ENCODE results near the gene HPCAL4.

The HPCAL4 gene

GRCh38 chr1:39652105-39652504 is 39.1 kb downstream of the HPCAL4 start:
- TF ChIP-seq, protein P1, sequence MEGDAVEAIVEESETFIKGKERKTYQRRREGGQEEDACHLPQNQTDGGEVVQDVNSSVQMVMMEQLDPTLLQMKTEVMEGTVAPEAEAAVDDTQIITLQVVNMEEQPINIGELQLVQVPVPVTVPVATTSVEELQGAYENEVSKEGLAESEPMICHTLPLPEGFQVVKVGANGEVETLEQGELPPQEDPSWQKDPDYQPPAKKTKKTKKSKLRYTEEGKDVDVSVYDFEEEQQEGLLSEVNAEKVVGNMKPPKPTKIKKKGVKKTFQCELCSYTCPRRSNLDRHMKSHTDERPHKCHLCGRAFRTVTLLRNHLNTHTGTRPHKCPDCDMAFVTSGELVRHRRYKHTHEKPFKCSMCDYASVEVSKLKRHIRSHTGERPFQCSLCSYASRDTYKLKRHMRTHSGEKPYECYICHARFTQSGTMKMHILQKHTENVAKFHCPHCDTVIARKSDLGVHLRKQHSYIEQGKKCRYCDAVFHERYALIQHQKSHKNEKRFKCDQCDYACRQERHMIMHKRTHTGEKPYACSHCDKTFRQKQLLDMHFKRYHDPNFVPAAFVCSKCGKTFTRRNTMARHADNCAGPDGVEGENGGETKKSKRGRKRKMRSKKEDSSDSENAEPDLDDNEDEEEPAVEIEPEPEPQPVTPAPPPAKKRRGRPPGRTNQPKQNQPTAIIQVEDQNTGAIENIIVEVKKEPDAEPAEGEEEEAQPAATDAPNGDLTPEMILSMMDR (IDR thresholded peaks at IDR 0.05; ENCODE audit: unreplicated experiment in 3 of 3) = no peak
- Mint-ChIP-seq H3K27ac (peak overlapping the region in 1 of 3 experiments; percentile 69), H3K4me3 (no peak overlapping the region), H3K36me3 (ENCODE audit: low read depth) (no peaks in the 10 kb centered on the region), H3K4me1 (peaks cover 57% of the 10 kb centered on the region), H3K27me3 (ENCODE audit: low read depth) (peaks cover 13% of the 10 kb centered on the region), H3K9me3 (no peaks in the 10 kb centered on the region)

GRCh38 chr1:39650431-39650830 is 40.8 kb downstream of the HPCAL4 start:
- peaks cover 10% of the 10 kb centered on the region for H3K27me3 Mint-ChIP-seq (ENCODE audit: low read depth)
- no peak overlapping the region for H3K4me3 Mint-ChIP-seq
- H3K4me1 Mint-ChIP-seq = peaks cover 74% of the 10 kb centered on the region
- no peaks in the 10 kb centered on the region for H3K9me3 Mint-ChIP-seq
- no peaks in the 10 kb centered on the region for H3K36me3 Mint-ChIP-seq (ENCODE audit: low read depth)
- peak overlapping the region in 2 of 3 experiments; percentile 80 to 82 for H3K27ac Mint-ChIP-seq
- TF ChIP-seq, protein P1 (IDR thresholded peaks at IDR 0.05; ENCODE audit: unreplicated experiment in 3 of 3) = no peak

DNA sequence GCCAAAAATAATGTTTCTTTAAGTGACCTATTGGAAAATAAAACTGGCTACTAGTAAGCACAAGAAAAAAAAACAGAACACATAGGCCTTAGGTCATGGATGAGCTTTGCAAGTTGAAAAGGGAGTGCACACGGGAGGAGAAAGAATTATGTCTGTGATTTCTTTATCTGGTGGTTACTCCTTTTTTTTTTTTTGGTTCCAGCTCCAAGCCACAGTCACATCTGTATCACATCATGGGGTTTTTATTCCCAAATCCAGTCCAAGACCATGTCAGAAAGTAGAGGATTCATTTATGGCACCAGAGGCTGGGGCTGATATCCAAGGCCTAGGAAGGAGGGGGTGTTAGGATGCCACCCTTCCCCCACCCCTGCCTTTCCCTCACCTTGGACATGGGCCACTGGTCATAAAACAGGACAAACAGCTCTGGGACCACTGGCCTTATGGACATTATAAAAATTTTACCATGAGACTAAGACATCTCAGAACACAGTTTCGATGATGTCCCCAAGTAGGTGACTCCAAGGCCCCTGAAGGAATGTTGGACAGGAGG is 41.5 kb downstream of the HPCAL4 start:
- peaks cover 10% of the 10 kb centered on the region for H3K27me3 Mint-ChIP-seq (ENCODE audit: low read depth)
- no peaks in the 10 kb centered on the region for H3K9me3 Mint-ChIP-seq
- peak overlapping the region; percentile 71 to 82 (median 80) for H3K27ac Mint-ChIP-seq
- peak overlapping the region in 1 of 3 experiments; percentile 3 for H3K4me3 Mint-ChIP-seq
- peaks cover 81% of the 10 kb centered on the region for H3K4me1 Mint-ChIP-seq
- no peaks in the 10 kb centered on the region for H3K36me3 Mint-ChIP-seq (ENCODE audit: low read depth)
- TF ChIP-seq, protein P1 (IDR thresholded peaks at IDR 0.05; ENCODE audit: unreplicated experiment in 3 of 3) = no peak

- H3K4me3 Mint-ChIP-seq = no peak overlapping the region
- H3K27ac Mint-ChIP-seq = peak overlapping the region; percentile 67 to 91 (median 76)
- peaks cover 83% of the 10 kb centered on the region for H3K4me1 Mint-ChIP-seq
- no peaks in the 10 kb centered on the region for H3K9me3 Mint-ChIP-seq
- peaks cover 4% of the 10 kb centered on the region for H3K27me3 Mint-ChIP-seq (ENCODE audit: low read depth)
- H3K36me3 Mint-ChIP-seq (ENCODE audit: low read depth) = no peaks in the 10 kb centered on the region
- TF ChIP-seq, protein P1 (IDR thresholded peaks at IDR 0.05; ENCODE audit: unreplicated experiment in 3 of 3) = no peak
Observed at GRCh38 chr1:39648496-39648895, 42.7 kb downstream of the HPCAL4 start.

DNA sequence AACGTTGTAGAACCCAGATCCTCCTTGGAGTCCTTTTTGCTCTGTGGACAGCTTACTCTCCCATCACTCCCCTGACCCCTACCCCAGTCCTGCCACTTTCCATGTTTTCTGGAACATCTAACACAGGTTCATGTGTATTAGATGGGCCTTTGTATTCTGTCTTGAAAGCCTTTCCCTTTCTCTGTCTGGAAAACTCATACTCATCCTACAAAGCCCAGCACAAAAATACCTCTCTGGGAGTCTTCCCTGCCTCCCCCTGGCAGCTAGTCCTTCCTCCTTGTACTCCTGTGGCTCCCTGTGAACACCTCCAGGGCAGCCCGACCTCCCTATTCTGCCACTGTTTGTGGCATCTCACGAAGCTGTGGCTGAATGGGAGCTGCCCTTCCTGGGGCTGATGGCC is 44.0 kb downstream of the HPCAL4 start:
- Mint-ChIP-seq H3K4me1 (peaks cover 85% of the 10 kb centered on the region), H3K36me3 (ENCODE audit: low read depth) (no peaks in the 10 kb centered on the region), H3K27me3 (ENCODE audit: low read depth) (peaks cover 7% of the 10 kb centered on the region), H3K4me3 (peak overlapping the region; percentile 4 to 34 (median 26)), H3K9me3 (no peaks in the 10 kb centered on the region), H3K27ac (peak overlapping the region; percentile 91 to 97 (median 96))
- TF ChIP-seq, protein P1 (IDR thresholded peaks at IDR 0.05; ENCODE audit: unreplicated experiment in 3 of 3) = no peak
